GM19455 (cell line): Measurements from ENCODE around the gene IKZF1.

Experiments used
- ATAC-seq: cut with Tn5 transposase; IDR thresholded peaks from one replicate; pipeline ENCODE4 v1.9.1; 2021; ENCODE audit not compliant: unreplicated experiment

Gene IKZF1

DNA sequence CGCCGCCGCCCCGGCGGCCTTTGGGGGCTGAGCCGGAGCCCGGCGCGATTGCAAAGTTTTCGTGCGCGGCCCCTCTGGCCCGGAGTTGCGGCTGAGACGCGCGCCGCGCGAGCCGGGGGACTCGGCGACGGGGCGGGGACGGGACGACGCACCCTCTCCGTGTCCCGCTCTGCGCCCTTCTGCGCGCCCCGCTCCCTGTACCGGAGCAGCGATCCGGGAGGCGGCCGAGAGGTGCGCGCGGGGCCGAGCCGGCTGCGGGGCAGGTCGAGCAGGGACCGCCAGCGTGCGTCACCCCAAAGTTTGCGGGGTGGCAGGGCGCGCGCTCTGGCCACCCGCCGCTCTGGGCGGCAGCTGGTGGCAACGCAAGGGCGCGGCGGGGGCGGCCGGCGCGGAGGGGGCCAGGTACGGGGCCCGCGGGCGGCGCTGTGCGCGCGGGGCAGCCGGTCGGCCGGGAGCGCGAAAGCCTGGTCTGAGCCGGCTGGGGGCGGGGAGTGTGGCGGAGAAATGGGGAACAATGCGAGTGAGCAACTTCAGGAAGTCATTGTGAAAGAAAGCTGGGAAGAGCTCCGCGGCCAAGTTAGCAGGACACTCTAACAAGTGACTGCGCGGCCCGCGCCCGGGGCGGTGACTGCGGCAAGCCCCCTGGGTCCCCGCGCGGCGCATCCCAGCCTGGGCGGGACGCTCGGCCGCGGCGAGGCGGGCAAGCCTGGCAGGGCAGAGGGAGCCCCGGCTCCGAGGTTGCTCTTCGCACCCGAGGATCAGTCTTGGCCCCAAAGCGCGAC is at the start of gene IKZF1:
Gene IKZF1, plus strand, starts transcription at position 588 of the 782 bp plus-strand sequence. CDS start 14,346 bp downstream, outside the sequence.
- ATAC-seq = peak; percentile 44

DNA sequence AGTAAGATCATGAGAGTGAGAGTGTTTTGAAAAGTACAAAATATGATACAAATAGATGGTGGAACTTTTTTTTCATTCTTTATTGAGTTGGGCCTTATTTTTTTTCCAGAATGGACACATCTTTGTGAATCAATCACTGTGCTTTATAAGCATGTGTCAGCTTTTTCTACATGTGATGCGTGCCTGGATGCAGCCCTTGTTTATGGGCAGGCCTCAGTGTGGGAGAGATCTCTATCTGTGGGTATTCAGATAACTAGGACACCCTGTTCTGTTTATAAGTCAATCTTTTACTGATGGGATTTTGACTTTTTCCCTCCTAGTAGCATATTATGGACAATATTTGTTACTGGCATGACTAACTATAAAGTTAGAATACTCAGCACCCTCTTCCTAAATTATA is 42.9 kb upstream of the IKZF1 start:
- no peak for ATAC-seq

DNA sequence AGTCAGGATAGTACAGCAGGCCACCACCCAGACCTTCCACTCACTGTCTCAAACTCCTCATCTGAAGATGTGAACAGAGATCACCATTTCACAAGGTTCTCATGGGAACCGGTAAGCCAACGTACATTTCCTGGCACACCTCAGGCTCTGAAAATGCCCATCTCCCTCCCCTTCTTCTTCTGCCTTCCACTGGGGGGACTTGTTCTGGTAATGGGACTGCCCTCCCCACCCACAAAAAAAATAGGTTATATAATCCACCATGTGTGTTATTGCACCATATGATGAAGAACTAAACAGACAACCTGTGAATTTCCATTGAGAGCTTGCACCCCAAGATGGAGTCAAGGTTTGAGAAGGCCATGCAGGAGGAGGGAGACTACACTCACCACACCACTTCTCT is 42.1 kb upstream of the IKZF1 start:
- peak; percentile 7 for ATAC-seq

DNA sequence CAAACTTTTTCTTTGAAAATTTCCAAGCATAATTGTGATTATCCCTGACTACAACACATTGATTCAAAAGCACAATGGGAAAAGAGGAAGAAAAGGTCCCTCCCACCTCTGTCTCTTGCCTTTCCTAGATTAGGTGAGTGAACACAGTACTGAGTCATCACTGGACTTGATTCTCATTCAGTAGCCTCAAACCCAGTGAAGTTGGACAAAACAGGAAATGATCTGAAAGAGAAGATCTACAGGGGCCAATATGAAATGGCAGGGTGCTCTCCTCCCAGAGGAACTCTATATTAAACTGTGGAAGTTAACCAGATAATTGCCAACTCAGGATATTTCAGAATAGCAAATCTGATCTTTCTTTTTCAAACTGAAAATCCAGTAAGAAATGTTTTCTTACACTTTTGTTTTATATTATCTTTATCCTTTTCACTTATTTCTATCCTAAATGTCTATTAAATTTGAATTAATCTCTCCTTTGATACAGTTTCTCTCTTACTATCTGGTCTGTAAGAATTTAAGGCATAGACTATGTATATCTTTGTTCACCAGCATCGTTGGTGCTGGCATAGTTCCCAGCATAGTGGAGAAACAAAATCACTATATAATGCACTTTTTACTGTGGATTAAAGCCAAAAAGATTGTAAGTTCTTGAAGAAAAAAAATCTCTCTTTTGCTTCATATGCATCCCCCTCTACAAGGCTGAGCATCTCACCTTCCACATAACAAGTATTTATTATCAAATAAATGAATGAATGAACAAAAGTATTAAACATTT is 41.4 kb upstream of the IKZF1 start:
- peak; percentile 66 for ATAC-seq

DNA sequence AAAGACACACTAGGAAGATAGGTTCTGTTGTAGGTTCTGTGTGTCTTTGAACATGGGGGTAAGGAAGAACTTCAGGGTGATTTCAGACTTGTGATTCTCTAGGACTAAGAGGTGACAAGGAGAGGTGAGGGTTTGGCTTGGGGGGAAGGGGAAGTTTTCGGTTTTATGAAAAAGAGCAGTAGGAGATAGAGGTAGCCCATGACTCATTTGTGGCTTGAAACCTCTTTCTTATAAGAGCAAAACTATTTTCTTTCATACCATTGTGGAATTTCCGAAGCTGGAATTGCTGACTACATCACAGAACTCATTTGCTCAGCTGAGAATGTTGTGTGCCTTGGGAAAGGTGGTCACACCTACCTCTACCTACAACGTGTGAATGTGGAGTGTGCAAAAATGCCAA is 39.6 kb upstream of the IKZF1 start:
- ATAC-seq = no peak

DNA sequence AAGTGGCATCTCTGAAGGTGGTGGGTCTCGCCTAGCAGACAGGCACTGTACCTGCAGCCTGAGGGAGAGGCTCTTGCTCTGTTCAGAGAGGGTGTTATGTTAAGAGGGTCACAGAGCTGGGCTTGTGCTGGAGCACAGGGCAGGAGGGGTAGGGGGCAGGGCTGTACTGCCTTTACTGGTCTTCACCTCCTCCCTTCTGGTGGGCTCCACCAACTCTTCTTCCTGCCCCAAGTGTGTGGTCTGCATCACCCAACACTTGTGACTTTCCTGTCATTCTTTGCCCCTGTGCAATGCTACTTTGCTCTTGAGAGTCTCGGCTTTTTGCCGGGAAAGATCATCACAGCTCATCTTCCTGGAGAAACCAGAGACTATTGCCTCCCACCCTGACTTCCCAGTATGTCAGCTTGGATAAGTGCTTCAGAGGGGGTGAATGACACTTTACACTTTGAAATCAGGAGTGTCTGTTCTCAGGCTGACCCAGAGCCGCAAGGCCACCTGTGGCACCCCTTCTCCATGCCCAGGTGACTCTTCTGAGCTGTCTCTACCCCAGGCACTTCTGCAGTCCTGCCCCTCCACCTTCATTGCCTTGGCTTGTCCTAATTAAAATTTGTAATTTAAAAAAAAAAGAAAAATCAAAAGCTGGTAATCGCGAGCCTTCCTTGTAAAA is 38.4 kb upstream of the IKZF1 start:
- no peak for ATAC-seq

DNA sequence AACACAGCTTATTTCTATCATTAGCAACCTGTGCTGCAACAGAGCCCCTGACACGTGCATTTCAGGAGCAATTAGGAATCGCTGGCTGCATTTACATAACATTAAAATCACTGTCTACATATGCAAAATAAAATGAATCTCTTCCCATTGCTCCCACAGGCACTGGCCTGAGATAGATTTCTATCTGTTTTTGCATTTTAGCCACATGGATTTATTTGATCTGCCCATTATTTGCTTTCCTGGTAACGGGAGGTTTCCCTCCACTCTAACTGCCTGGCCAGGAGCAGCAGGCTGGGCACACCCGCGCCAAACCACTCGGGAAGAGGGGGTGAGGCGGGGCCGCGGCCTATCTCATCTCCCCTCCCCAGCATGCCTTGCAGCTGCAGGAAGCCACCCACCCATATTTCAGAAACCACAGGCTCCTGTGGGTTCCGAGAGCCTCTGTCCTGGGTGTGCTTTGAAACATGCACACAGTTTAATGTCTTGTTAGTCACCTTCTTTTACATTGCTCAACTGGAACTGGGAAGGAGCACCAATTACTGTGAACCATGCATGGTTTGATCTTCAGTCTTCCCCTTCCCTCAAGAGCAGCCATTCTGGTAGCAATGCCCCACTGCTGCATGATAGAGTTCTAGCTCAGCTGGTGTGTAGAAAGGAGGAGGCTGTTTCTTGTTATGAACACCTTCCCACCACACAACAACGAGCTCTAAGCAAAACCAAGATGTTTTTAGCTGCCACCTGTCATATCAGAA is 37.7 kb upstream of the IKZF1 start:
- peak; percentile 55 for ATAC-seq

DNA sequence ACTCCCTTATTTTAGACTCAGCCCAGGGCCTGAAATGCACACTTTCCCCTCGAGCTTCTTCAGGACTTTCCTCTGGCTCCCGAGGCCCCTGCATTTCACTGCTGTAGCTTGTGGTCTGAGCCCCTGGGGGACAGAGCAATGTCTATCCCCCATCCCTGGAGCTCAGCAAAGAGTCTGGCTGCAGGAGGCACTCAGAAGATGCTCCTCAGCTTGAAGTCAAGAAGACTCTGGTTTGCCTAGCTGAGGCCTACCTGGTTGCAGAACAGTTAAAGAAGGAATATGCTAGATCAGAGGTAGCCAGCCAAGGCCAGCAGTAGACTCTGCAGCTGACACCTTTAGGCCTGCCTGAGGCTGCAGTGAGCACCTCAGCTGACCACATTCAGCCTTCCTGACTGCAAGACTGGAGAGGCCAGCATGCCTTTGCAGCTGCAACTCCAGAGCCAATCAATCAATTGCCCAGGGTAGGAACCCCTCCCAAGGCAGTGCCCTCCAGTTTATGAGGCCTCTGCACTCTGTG is 36.9 kb upstream of the IKZF1 start:
- ATAC-seq = no peak

DNA sequence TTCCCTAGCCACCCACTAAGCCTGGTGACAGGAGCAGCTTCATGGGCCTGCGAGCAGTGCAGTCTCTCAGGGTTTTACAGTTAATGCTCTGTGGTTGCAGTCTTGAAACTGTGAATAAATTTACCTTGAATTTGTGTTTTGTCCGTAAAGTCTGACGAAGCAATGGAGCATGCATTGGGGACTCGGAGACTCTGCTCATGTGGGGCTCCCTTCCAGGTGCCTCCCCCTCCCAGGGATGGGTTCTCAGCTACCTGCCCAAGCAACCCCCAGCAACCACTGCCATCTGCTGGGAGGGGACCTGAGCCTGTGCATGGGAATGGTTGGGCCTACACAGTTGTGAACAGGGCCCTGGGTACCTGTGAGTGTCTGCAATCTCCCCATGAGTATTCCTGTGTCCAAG is 36.3 kb upstream of the IKZF1 start:
- peak; percentile 38 for ATAC-seq

DNA sequence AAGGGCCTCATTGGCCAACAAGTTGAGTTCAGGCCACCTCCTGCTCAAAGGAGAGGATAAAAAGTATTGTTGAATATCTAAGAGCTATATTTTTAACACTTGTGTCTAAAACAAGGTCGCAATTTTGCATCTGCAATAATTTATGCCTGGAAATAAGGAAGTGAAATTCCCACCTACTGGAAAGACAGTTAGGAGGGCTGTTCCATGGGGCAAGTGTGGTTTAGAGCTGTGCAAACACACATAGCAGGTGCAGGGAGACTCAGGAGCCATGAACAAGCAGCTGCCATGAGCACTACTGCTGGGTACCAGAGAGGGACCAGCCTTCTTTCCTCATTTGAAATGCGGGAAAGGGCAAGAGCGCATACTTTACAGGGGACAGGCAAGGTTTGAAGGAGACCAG is 35.5 kb upstream of the IKZF1 start:
- no peak for ATAC-seq

DNA sequence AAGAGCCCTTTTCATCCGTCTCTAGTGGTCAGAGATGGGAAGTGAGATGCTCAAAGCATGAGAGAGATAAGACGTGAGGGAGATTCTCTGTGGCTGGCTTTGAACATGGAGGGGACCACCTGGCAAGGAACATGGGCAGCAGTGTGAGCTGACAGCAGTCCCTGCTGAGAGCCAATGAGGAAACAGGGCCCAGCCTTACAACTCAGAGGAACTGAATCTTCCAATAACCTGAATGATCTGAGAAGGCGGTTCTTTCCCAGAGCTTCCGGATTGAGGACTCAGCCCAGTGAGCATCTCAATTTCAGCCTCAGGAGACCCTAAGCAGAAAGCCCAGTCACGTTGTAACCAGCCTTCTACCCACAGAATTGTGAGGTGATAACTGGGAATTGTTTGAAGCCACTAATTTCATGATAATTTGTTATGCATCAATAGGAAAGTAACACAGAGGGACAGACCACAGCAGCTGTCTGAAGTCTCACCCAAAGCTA is 33.9 kb upstream of the IKZF1 start:
- ATAC-seq = no peak

DNA sequence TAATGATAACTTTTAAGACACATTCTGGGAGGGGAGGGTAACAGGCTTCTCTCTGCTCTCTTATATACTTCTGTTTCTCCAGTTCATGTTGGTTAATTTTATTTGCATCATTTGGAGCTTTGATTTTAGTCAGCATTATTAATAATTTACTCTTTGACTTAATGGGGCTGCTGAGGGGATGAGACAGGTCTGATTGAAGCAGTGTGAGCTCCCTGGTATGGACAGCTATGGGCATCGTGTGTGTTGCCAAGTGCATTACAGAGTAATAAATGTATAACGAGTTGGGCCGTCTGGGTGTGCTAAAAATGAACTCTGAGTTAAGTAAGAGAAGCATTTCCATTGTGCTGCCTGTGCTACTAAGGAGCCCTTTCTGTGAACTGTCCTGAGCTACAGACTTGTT is 31.7 kb upstream of the IKZF1 start:
- ATAC-seq = no peak

DNA sequence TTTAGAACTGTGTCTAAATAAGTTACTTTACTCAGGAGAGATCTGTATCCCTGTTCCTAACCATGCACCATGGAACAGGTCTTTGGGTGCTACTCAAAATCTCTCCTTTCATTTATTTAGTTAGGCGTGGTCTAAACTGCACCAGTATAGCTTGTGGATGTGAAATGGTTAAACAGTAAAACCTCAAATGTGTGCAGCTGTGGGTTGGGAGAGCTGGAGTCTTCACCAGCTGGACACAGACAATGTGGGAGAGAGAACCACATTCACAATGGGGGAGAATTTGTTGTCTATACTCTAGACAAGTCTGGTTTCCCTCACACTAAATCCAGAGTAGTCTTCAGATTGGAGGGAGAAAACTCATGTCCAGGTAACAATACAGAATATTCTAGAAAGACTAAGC is 31.2 kb upstream of the IKZF1 start:
- ATAC-seq = no peak

DNA sequence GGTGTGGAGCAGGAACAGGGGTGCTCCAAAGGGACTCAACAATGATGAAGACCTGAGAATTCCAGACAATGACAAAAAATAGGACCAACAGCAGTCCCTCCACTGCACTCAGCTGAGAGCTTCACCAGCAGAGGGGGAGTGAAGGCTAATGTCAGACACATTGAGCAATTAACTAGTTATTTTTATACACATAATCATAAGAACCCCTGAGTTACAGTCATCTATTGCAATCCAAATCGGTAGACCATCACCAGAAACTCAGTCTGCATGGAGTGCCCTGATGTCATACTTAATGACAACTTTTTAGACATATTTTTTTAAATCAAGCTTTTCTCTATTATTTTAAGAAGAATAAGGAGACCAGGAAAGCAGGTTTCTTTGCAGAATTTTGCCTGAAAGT is 30.6 kb upstream of the IKZF1 start:
- ATAC-seq = no peak

DNA sequence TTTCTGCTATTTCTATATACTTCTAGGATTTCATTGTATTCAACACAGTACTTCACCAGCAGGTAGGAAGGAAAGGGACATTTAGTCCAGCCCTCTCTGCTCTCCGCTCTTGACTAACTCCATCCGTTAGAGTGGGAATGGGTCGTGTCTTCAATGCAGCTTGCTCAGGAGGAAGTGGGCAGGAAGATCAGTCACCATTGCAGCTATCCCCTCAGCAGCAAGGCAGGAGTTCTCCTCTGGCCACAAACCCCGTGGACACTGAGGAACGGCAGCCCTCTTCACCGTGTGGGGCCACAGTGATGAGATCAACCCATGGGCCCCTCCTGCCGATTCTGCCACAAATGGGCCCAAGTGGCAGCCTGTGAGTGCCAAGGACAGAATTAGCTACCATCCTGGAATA is 30.2 kb upstream of the IKZF1 start:
- ATAC-seq = no peak

DNA sequence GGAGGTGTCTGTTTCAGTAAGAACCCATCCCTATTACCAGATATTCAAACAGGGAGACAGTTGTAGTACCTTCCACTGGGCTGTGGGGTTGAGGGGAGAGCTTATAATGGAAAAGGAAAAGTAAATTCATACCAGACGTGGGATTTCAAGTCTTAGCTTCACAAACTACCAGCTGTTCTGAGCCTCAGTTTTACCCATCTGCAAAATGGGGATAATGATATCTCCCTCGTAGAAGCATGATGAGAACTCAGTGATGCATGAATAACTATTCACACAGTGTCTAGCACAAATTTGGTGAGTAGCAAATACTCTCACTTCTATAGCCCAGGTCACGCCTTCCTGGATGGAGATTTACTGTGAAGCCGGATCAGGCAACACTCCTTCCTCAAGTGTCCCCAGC is 29.1 kb upstream of the IKZF1 start:
- no peak for ATAC-seq

DNA sequence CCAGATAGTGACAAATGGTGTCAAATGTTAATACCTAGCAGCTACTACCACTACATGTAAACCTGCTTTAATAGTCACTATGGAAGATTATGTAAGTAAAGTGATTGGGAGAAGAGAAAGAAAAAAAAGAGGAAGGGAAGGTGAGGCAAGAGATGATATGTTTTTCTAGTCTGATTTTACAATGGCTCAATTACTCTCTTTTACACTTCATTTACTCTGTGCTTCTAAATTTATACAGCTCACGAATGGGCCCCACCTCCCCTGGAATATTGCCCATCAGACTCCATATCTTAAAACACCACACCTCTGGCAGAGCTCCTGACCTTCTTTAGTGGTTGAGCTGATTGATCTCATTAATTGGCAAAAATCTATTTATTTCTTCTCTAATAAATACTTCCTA is 28.0 kb upstream of the IKZF1 start:
- no peak for ATAC-seq

DNA sequence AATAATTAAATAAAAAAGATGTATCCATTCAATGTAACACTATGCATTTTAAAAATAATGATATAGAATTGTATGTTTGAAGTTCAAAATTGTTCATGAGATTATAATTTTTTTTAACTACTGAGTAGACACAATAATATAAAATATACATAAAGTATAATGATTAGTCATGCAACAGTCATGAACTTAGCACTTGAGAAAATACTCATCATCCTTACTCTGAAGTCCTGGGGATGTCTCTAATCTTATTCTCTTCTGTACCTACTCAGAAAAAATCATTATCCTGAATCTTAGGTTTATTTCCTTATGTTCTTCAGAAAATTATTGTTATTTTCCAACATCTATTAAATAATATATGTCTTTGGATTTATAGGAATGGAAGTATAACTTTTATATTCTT is 26.4 kb upstream of the IKZF1 start:
- ATAC-seq = no peak

DNA sequence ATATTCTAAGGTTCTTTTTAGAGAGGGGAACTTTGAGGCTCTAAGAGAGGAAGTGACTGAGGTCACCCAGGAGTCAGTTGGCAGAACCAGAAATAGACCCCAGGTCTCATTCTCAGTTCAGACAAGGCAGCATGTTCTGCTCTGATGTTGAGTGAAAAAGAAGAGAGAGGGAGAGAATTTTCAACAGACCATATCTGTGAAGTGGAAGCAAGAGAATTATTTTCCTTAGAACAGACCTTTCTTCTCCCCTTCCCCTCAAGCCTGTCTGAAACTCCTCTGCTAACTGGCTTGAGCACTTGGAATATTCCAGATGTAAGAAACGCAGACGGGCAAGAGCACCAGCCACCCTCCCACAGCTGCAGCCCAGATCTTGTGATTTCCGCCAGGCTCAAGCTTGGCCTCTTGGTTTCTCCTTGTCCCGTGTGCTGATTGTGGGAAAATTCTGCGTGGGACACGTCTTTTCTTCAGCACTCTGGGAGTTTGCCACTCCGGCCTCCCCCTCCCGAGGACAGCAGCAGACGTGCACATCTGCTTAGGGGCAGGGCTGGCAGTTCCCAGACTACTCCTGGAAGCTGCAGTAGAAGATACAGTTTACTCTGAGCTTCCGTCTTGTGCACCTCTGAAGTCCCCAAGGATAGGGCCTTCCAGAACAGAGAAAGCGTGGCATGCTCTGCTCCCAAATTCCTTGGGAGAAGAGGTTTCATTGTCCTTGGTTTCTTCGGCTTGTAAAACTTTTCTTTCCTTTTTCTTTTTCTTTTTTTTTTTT is 22.7 kb upstream of the IKZF1 start:
- ATAC-seq = peak; percentile 94
